ENCODE measurements around the gene SLC36A4.

DNA sequence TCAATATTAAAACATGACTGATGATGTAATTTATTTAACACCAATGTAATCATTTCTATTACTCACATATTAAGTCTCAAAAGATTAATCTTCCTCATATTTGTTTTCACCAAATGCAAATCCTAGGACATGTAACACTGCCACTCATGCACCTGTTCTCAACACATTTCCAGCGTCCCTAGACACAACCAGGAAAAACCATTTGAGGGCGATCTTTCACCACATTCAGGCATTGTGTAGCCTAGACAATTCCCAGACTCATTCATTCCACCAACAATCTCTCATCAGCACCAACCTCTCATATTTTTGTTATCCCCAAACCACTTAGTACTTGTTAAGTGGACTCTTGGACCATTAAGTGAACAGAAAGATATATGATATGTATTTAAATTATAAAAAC lies 66.1 kb downstream of the SLC36A4 start:
- peak; percentile 51 for TF ChIP-seq RAD21 (IDR thresholded peaks at IDR 0.05; ENCODE audit: low read depth)
- TF ChIP-seq EGR1 (IDR thresholded peaks at IDR 0.05) = no peak
- no peak for TF ChIP-seq NFIC (IDR thresholded peaks at IDR 0.05)
- no peak for TF ChIP-seq REST (IDR thresholded peaks at IDR 0.05; ENCODE audit: low read depth)
- TF ChIP-seq EP300 (IDR thresholded peaks at IDR 0.05; ENCODE audit: borderline replicate concordance) = no peak
- no peak for TF ChIP-seq FOXM1 (IDR thresholded peaks at IDR 0.05; ENCODE audit: borderline replicate concordance, low read depth)
- TF ChIP-seq CEBPB (IDR thresholded peaks at IDR 0.05) = no peak

Measured in Ishikawa (cell line).